ENCODE data around the gene MTA1.

Gene MTA1

GRCh38 chr14:105497671-105498429, 78.2 kb downstream of the MTA1 start:
- no peaks in the 10 kb centered on the region for H3K36me3 ChIP-seq (replicated peaks; ENCODE audit: insufficient read depth, low read length)
- no peak overlapping the region for H3K27ac ChIP-seq (ENCODE audit: low read length)
- no peak overlapping the region for H2AFZ ChIP-seq (ENCODE audit: low read length)
- no peaks in the 10 kb centered on the region for H3K4me1 ChIP-seq (ENCODE audit: low read length)
- no peak overlapping the region for H3K4me2 ChIP-seq (ENCODE audit: low read depth, low read length)
- no peak for TF ChIP-seq EZH2phosphoT487 (IDR thresholded peaks at IDR 0.05; ENCODE audit: low read length)
- TF ChIP-seq CTCF (IDR thresholded peaks at IDR 0.05; ENCODE audit: low read length), result no peak
- TF ChIP-seq EZH2 (optimal IDR thresholded peaks at IDR 0.05; ENCODE audit: low read depth, low read length), result no peak
- H3K9me2 ChIP-seq (replicated peaks; ENCODE audit: insufficient read depth, low read length), result no peaks in the 10 kb centered on the region
- no peak for DNase-seq
- no peak overlapping the region for H3K4me3 ChIP-seq (ENCODE audit: low read length)
- no peaks in the 10 kb centered on the region for H3K79me2 ChIP-seq (ENCODE audit: low read length)
- no peaks in the 10 kb centered on the region for H4K20me1 ChIP-seq (ENCODE audit: insufficient read depth, low read length)
- H3F3A ChIP-seq (ENCODE audit: insufficient read depth, low read length), result no peaks in the 10 kb centered on the region
- no peaks in the 10 kb centered on the region for H3K9me3 ChIP-seq (replicated peaks; ENCODE audit: insufficient read depth, low read length)
- H3K9ac ChIP-seq (ENCODE audit: low read length), result no peak overlapping the region
- no peaks in the 10 kb centered on the region for H3K27me3 ChIP-seq (replicated peaks; ENCODE audit: insufficient read depth, low read length)

GRCh38 chr14:105498430-105499255, 79.0 kb downstream of the MTA1 start:
- no peak overlapping the region for H3K27ac ChIP-seq (ENCODE audit: low read length)
- H3K79me2 ChIP-seq (ENCODE audit: low read length), result no peaks in the 10 kb centered on the region
- no peak overlapping the region for H3K4me2 ChIP-seq (ENCODE audit: low read depth, low read length)
- no peaks in the 10 kb centered on the region for H3K36me3 ChIP-seq (replicated peaks; ENCODE audit: insufficient read depth, low read length)
- no peaks in the 10 kb centered on the region for H4K20me1 ChIP-seq (ENCODE audit: insufficient read depth, low read length)
- no peak overlapping the region for H2AFZ ChIP-seq (ENCODE audit: low read length)
- H3K9ac ChIP-seq (ENCODE audit: low read length), result no peak overlapping the region
- no peaks in the 10 kb centered on the region for H3K4me1 ChIP-seq (ENCODE audit: low read length)
- H3F3A ChIP-seq (ENCODE audit: insufficient read depth, low read length), result no peaks in the 10 kb centered on the region
- H3K9me3 ChIP-seq (replicated peaks; ENCODE audit: insufficient read depth, low read length), result no peaks in the 10 kb centered on the region
- TF ChIP-seq CTCF (IDR thresholded peaks at IDR 0.05; ENCODE audit: low read length), result no peak
- TF ChIP-seq EZH2phosphoT487 (IDR thresholded peaks at IDR 0.05; ENCODE audit: low read length), result no peak
- no peak for TF ChIP-seq EZH2 (optimal IDR thresholded peaks at IDR 0.05; ENCODE audit: low read depth, low read length)
- DNase-seq, result no peak
- H3K4me3 ChIP-seq (ENCODE audit: low read length), result no peak overlapping the region
- no peaks in the 10 kb centered on the region for H3K9me2 ChIP-seq (replicated peaks; ENCODE audit: insufficient read depth, low read length)
- H3K27me3 ChIP-seq (replicated peaks; ENCODE audit: insufficient read depth, low read length), result 0 out of 2 replicates have a peak, but pooled peaks cover 3% of the 10 kb centered on the region

- Histone ChIP-seq H3K4me2 (ENCODE audit: low read depth, low read length) (no peak overlapping the region), H3K27me3 (replicated peaks; ENCODE audit: insufficient read depth, low read length) (peaks cover 9% of the 10 kb centered on the region; the same call in 1 of the 2 replicates), H4K20me1 (ENCODE audit: insufficient read depth, low read length) (no peaks in the 10 kb centered on the region), H3K9me2 (replicated peaks; ENCODE audit: insufficient read depth, low read length) (no peaks in the 10 kb centered on the region), H3F3A (ENCODE audit: insufficient read depth, low read length) (no peaks in the 10 kb centered on the region), H3K9me3 (replicated peaks; ENCODE audit: insufficient read depth, low read length) (no peaks in the 10 kb centered on the region), H3K4me3 (ENCODE audit: low read length) (no peak overlapping the region), H3K4me1 (ENCODE audit: low read length) (no peaks in the 10 kb centered on the region), H3K27ac (ENCODE audit: low read length) (no peak overlapping the region), H3K9ac (ENCODE audit: low read length) (no peak overlapping the region), H3K79me2 (ENCODE audit: low read length) (no peaks in the 10 kb centered on the region), H3K36me3 (replicated peaks; ENCODE audit: insufficient read depth, low read length) (no peaks in the 10 kb centered on the region), H2AFZ (ENCODE audit: low read length) (no peak overlapping the region)
- DNase-seq, result no peak
- TF ChIP-seq EZH2 (optimal IDR thresholded peaks at IDR 0.05; ENCODE audit: low read depth, low read length) (no peak), CTCF (IDR thresholded peaks at IDR 0.05; ENCODE audit: low read length) (no peak), EZH2phosphoT487 (IDR thresholded peaks at IDR 0.05; ENCODE audit: low read length) (no peak)
Measured at GRCh38 chr14:105499256-105500035, 79.8 kb downstream of the MTA1 start.

All from MM.1S (cell line).